HEK293T (cell line): ENCODE measurements around the gene USP4.

Experiments used
- CTCF ChIA-PET: fragments of 350-600 bp; formaldehyde crosslinking; extraction: SDS; loops from one replicate; lab custom pipeline; 2021; ENCODE audit warnings: antibody characterized with exemption, inconsistent platforms; lab: Yijun Ruan, JAX
- POLR2A ChIA-PET: fragments of 350-600 bp; formaldehyde crosslinking; extraction: SDS; loops from one replicate; lab custom pipeline; 2020; ENCODE audit warnings: antibody characterized with exemption, inconsistent platforms; lab: Yijun Ruan, JAX
- DNase-seq: peaks from one replicate; pipeline ENCODE4 v3.0.0; 2012; ENCODE audit warnings: mixed read lengths; ENCODE audit errors: extremely low spot score
- ARNT ChIP-seq: fragments of 450-650 bp; IDR thresholded peaks from 2 replicates; pipeline ENCODE4 v1.6.1; 2017; ENCODE audit warnings: mild to moderate bottlenecking
- BHLHE40 ChIP-seq: fragments of 450-650 bp; IDR thresholded peaks from 2 replicates; pipeline ENCODE4 v1.6.1; 2016; ENCODE audit warnings: mild to moderate bottlenecking, moderate library complexity, borderline replicate concordance
- CTBP1 ChIP-seq: fragments of 450-650 bp; IDR thresholded peaks from 2 replicates; pipeline ENCODE4 v1.6.1; 2016; ENCODE audit warnings: borderline replicate concordance
- ELF4 ChIP-seq: fragments of 450-650 bp; IDR thresholded peaks from 2 replicates; pipeline ENCODE4 v1.6.1; 2017; ENCODE audit warnings: antibody characterized with exemption
- FOXA1 ChIP-seq: fragments of 450-650 bp; IDR thresholded peaks from 2 replicates; pipeline ENCODE4 v1.6.1; 2016; ENCODE audit warnings: mild to moderate bottlenecking
- FOXK2 ChIP-seq: fragments of 450-650 bp; IDR thresholded peaks from 2 replicates; pipeline ENCODE4 v1.6.1; 2016; ENCODE audit warnings: mild to moderate bottlenecking
- FOXM1 ChIP-seq: fragments of 450-650 bp; IDR thresholded peaks from 2 replicates; pipeline ENCODE4 v1.6.1; 2017; ENCODE audit warnings: mild to moderate bottlenecking, borderline replicate concordance
- HDGF ChIP-seq: fragments of 450-650 bp; IDR thresholded peaks from 2 replicates; pipeline ENCODE4 v1.6.1; 2017; ENCODE audit warnings: antibody characterized with exemption, borderline replicate concordance
- L3MBTL2 ChIP-seq: fragments of 450-650 bp; conservative IDR thresholded peaks from 2 replicates; pipeline ENCODE4 v1.6.1; 2016; ENCODE audit warnings: mild to moderate bottlenecking
- LEF1 ChIP-seq: fragments of 450-650 bp; IDR thresholded peaks from 2 replicates; pipeline ENCODE4 v1.6.1; 2017; ENCODE audit warnings: mild to moderate bottlenecking, borderline replicate concordance
- NFRKB ChIP-seq: fragments of 450-650 bp; IDR thresholded peaks from 2 replicates; pipeline ENCODE4 v1.6.1; 2016; ENCODE audit warnings: mild to moderate bottlenecking, moderate library complexity
- SP1 ChIP-seq: fragments of 450-650 bp; IDR thresholded peaks from 2 replicates; pipeline ENCODE4 v1.6.1; 2017
- SUZ12 ChIP-seq: fragments of 450-650 bp; IDR thresholded peaks from 2 replicates; pipeline ENCODE4 v1.6.1; 2016; ENCODE audit warnings: mild to moderate bottlenecking
- TARDBP ChIP-seq: fragments of 450-650 bp; IDR thresholded peaks from 2 replicates; pipeline ENCODE4 v1.6.1; 2016
- ZNF384 ChIP-seq: fragments of 450-650 bp; IDR thresholded peaks from 2 replicates; pipeline ENCODE4 v1.6.1; 2016
- TF ChIP-seq, protein P1 (sequence below): fragments of 450-650 bp; IDR thresholded peaks from 2 replicates; pipeline ENCODE4 v1.6.1; 2016

Gene USP4

DNA sequence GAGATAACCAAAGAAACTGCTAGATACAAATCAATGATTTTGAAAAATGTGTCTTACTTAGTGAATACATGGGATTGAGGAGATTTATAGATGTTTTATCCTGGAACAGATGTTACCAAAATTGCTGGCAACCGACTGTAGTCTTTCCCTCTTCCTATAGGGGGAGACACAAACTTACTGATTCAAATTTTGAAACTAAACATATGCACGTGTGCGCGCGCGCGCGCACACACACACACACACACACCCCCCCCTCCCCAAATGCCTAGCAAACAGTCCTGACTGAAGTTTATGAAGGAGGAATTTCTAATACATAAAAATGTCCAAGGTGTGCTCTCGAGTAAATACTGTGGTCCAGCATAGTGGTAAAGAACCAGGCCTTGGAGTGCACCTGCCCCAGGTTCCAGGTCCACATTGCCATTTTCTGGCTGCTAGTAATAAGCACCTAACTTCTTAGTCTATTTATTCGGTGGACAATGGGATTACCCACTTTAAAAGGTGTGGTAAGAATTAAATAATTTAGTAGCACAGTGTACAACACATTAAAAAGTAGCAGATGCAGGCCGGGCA, 44.3 kb downstream of the USP4 start:
- ChIA-PET CTCF (no interaction called here), POLR2A (no interaction called here)
- DNase-seq, result peak; percentile 37
- no peak for TF ChIP-seq BHLHE40
- TF ChIP-seq FOXM1, result peak; percentile 96
- no peak for TF ChIP-seq HDGF

DNA sequence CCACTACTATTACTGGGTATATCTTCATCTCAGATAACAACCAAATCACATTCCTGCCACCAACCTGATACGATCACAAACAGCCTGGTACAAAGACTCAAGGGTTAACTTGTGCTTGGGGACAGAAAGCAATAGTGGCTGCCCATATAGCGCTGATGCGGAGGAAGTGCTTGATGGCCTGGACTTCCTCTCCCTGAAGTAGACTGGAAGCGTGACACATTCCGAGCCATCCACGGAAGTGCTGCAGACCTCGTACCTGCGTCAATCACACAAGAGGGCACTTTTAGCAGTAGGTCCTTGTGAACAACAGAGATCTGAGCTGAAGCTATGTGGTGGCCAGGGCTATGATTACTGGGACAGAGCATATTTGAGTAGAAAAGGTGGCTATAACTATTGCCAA, 45.5 kb downstream of the USP4 start:
- DNase-seq, result no peak
- TF ChIP-seq LEF1 (no peak), NFRKB (no peak), L3MBTL2 (no peak), ARNT (no peak), FOXK2 (no peak)
- ChIA-PET CTCF (no interaction called here), POLR2A (no interaction called here)

DNA sequence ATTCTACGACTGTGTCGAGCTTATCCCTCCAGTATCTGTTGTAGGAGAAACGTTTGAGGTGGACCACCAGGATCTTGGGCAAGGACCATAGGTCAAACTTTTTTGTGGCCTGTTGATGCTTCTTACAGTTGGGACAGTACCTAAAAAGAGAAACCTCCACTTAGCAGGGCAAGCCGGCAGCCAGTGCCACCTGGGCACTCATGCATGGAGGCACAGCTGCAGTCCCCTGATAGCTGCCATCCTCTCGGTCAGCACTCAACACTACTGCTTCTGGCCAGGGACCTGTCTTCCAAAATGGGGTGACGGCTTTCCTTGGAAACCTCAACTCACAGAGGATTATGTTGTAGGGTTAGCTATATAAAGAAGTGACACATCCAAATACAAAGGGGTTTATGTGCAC, 55.9 kb downstream of the USP4 start:
- TF ChIP-seq BHLHE40 (no peak), SP1 (no peak), NFRKB (no peak), HDGF (no peak), FOXK2 (no peak), ELF4 (no peak), TARDBP (no peak), SUZ12 (no peak), L3MBTL2 (no peak), ZNF384 (no peak), FOXA1 (no peak)
- TF ChIP-seq, protein P1, sequence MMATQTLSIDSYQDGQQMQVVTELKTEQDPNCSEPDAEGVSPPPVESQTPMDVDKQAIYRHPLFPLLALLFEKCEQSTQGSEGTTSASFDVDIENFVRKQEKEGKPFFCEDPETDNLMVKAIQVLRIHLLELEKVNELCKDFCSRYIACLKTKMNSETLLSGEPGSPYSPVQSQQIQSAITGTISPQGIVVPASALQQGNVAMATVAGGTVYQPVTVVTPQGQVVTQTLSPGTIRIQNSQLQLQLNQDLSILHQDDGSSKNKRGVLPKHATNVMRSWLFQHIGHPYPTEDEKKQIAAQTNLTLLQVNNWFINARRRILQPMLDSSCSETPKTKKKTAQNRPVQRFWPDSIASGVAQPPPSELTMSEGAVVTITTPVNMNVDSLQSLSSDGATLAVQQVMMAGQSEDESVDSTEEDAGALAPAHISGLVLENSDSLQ, result no peak
- ChIA-PET POLR2A (no interaction called here), CTCF (no interaction called here)
- DNase-seq, result no peak

DNA sequence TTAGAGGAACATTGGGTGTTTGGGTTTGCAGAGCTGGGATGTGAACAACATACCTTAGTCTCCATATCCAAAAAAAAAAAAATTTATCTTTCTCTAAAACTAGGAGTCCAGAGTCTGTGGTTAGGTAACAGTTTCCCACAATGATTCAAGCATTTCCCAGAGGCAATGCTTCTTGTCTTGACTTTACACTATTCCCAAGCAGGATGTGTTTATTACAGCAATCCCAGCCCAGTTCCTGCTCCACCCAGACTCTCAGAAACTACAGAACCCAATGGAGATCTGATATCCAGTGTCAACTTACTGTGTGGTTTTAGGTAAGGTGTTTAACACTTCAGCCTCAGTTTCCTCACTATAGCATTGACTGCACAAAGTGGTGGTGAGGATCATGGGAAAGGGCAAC, 60.5 kb downstream of the USP4 start:
- ChIA-PET POLR2A (no interaction called here), CTCF (no interaction called here)
- TF ChIP-seq HDGF, result no peak
- TF ChIP-seq, protein P1, result no peak
- no peak for TF ChIP-seq L3MBTL2
- TF ChIP-seq NFRKB, result no peak
- DNase-seq, result no peak

DNA sequence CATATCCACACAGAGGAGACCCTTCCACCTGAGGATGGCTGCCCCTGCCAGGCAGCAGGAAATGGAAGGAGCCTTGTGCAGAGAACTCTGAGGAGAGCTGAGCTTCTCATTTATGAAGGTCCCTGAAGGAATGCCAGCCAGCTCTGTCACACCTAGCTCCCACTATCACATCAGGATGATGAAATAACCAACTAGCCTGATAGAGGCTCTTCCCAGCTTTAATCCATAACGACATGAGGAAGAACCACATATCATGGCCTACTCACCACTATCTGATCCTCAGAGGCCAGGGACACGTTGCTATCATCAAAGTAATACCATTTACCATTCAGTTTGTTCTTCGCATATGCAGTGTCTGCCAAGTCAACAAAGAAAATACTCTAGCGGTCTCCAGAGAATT, 61.3 kb downstream of the USP4 start:
- DNase-seq, result no peak
- POLR2A ChIA-PET, result interaction anchor here (1.3 kb wide), 1 partner anchor 62 kb away, joined by 3 read pairs; the partner anchor contains the start of gene USP4
- TF ChIP-seq, protein P1, result no peak
- TF ChIP-seq ELF4 (no peak), TARDBP (no peak), SP1 (no peak), FOXA1 (no peak), HDGF (no peak), L3MBTL2 (no peak), ZNF384 (no peak), LEF1 (no peak), CTBP1 (no peak), NFRKB (no peak)
- CTCF ChIA-PET, result interaction anchor here (0.5 kb wide), 1 partner anchor 1054 kb away, joined by 5 read pairs; no protein-coding TSS in a partner anchor

DNA sequence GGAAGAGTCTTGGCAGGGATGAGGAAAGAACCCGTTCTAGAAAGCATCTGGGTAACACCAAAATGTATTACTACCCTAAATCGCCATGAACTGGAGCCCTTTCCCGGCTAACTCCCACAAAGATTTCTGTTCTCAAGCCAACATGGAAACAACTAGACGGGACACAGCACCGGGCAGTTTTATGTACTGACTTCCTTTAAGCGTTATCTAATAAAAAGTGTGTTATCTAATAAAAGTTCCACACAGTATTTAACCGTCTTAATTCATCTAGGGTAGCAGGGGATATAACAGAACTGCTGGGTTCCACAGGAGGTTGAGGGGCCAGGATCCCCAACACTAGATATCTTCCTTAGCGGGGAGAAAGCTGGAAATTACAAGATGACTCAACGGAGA, 62.5 kb downstream of the USP4 start:
- ChIA-PET POLR2A (no interaction called here), CTCF (no interaction called here)
- DNase-seq, result no peak

More for the DNA sequence above, 62.5 kb downstream of the USP4 start:
- no peak for TF ChIP-seq NFRKB
- no peak for TF ChIP-seq ZNF384
- no peak for TF ChIP-seq SUZ12
- TF ChIP-seq FOXA1, result no peak
- no peak for TF ChIP-seq ARNT
- TF ChIP-seq ELF4, result no peak
- no peak for TF ChIP-seq BHLHE40
- no peak for TF ChIP-seq TARDBP
- no peak for TF ChIP-seq FOXM1
- no peak for TF ChIP-seq CTBP1
- TF ChIP-seq SP1, result no peak
- TF ChIP-seq L3MBTL2, result no peak
